Activated T-helper 17 cell treated with anti-CD3 and anti-CD28 coated beads, Interleukin-2, amount 50 U/mL, for 72 hours (primary cell): Measurements from ENCODE around the gene GLYR1. TPM values are rescaled to one million over a fixed set of nuclear protein-coding genes. Genes with fewer than 3 reads are reported as not detected.

Source experiments
- ATAC-seq: fragments of 150-1000 bp; cut with Tn5 transposase; replicated peaks from 2 replicates; pipeline ENCODE4 v1.10.0; 2021; ENCODE audit warnings: mild to moderate bottlenecking, moderate library complexity
- H3K27ac Mint-ChIP-seq: one replicate; pipeline ENCODE4 v1.8.0; 2022; ENCODE audit warnings: mixed read lengths
- H3K27me3 Mint-ChIP-seq: one replicate; pipeline ENCODE4 v1.8.0; 2022; ENCODE audit warnings: mixed read lengths
- H3K36me3 Mint-ChIP-seq: one replicate; pipeline ENCODE4 v1.8.0; 2022; ENCODE audit warnings: low read depth, mild to moderate bottlenecking, mixed read lengths
- H3K4me1 Mint-ChIP-seq: one replicate; pipeline ENCODE4 v1.8.0; 2022; ENCODE audit warnings: mixed read lengths
- H3K4me3 Mint-ChIP-seq: one replicate; pipeline ENCODE4 v1.8.0; 2022; ENCODE audit warnings: mild to moderate bottlenecking, mixed read lengths
- H3K9me3 Mint-ChIP-seq: one replicate; pipeline ENCODE4 v1.8.0; 2022; ENCODE audit warnings: mixed read lengths
- total RNA-seq, 2 donors: library from RNA; stranded (reverse); gene quantifications; one replicate each; pipeline ENCODE4 v1.2.3, GENCODE V29; 2022

The GLYR1 gene
- total RNA-seq, 2 donors from 2014 or later: 57.8 to 97.2 TPM

DNA sequence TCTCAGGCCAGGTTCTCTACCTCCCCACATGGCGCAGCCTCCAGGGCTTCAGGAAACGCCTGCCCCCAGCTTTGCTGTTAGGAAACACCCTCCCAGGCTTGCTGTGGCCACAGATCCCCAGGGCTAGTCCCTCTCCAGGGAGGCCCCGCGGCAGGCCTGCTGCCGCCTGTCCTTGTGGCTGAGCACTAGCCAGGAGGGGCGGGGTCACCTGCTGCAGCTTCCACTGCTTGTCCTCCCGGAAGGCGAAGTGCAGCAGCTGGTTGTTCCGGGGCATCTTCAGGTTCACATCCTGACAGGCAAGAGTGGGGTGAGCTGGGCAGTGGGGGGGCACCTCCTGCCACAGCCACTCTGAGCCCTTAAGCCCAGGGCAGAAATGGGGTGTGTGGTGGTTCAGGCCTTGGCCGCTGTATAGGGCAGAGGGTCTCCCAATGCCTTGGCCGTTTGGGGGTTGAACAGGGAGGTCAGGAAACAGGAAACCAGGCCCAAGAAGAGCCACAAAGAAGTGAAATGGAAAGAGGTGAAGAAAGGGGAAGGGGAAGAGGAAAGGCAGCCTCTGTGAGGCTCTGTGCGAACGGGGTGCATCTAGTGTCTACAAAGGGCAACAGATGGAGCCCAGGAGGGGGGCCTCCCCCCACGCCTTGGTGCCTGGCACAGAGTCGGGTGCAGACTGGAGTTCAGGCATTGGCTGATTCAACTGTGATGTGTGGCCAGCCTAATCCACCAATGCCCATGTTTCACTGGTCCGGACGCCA lies 46.6 kb downstream of the GLYR1 start:
- no peaks in the 10 kb centered on the region for H3K27me3 Mint-ChIP-seq
- peak overlapping the region; percentile 39 for H3K4me3 Mint-ChIP-seq
- H3K27ac Mint-ChIP-seq: no peak overlapping the region
- no peaks in the 10 kb centered on the region for H3K4me1 Mint-ChIP-seq
- H3K9me3 Mint-ChIP-seq: no peaks in the 10 kb centered on the region
- no peak for ATAC-seq
- H3K36me3 Mint-ChIP-seq: peaks cover 16% of the 10 kb centered on the region

DNA sequence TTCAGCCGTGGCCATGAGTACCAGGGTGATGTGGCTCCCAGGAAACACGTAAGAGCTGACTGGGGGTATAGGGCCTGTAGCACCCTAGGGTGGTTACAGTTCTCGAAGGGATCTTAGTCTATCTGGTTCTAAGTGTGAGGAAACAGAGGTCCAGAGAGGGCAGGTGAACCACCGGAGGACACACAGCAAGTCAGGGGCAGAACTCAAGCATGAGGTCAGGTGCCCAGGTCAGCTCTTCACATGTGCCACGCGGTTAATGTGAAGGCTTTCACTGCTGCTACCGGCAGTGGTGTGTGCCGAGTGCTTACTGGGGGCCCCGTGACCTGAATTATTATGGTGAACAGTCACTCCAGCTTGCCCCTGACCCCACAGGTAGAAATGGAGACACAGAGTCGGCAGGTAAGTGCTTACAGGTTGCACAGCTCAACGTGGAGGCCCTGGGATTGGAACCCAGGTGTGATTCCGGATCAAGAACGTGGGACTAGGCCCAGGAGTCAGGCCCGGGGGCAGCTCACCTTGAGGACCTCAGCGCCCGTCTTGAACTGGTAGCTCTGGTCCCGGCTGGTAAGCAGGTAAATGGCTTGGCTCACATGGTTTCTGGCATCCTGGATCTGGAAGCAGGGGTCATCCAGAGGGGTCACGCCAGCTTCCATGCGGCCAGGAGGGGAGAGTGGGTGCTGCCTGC lies 47.8 kb downstream of the GLYR1 start:
- H3K4me3 Mint-ChIP-seq: no peak overlapping the region
- ATAC-seq: no peak
- H3K4me1 Mint-ChIP-seq: no peaks in the 10 kb centered on the region
- H3K27me3 Mint-ChIP-seq: no peaks in the 10 kb centered on the region
- peaks cover 4% of the 10 kb centered on the region for H3K36me3 Mint-ChIP-seq
- no peaks in the 10 kb centered on the region for H3K9me3 Mint-ChIP-seq
- no peak overlapping the region for H3K27ac Mint-ChIP-seq

DNA sequence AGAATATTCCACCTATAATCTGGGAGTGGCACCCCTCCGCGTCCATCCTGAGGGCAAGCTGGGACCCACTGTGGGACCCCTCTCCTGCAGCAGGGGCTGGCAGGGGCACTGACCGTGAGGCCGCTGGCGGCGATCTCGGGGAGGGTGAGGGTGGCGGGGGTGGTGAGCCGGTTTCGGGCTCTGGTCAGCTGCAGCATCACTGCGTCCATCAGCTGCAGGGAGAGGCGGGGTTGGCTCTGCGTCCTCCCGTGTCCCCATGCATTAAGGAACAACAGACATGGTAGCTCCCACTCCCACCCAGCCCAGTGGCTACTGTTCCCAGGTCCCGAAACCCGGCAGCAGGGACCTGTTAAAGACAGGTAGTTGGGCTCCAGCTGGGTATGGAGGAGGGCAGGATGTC lies 48.6 kb downstream of the GLYR1 start:
- no peak for ATAC-seq
- Mint-ChIP-seq H3K4me3 (no peak overlapping the region), H3K27ac (no peak overlapping the region)

DNA sequence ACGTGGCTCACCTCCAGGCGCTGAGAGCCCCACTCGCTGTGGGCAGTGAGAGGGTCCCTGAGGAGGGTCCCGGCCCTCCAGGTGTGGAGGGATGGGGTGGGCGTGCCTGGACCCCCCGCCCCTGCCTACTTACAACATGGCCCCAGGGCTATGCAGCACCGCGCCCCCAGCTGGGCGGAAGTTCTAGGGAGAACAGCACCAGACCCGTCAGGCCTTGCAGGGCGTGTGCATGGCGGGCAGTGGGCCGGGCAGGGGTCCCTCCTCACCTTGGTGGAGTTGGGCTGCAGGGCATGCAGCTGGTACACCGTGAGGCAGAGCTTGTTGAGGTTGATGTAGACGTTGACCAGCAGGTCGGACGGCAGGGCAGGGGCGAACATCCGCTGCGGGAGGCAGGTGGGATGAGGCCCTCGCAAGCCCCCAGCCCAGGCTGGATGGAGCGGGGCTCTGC lies 49.3 kb downstream of the GLYR1 start:
- Mint-ChIP-seq H3K4me3 (no peak overlapping the region), H3K36me3 (no peaks in the 10 kb centered on the region), H3K27me3 (no peaks in the 10 kb centered on the region), H3K27ac (no peak overlapping the region), H3K4me1 (no peaks in the 10 kb centered on the region), H3K9me3 (no peaks in the 10 kb centered on the region)
- no peak for ATAC-seq

More for the DNA sequence above, 48.6 kb downstream of the GLYR1 start:
- H3K9me3 Mint-ChIP-seq: no peaks in the 10 kb centered on the region
- H3K36me3 Mint-ChIP-seq: no peaks in the 10 kb centered on the region
- no peaks in the 10 kb centered on the region for H3K27me3 Mint-ChIP-seq
- no peaks in the 10 kb centered on the region for H3K4me1 Mint-ChIP-seq

DNA sequence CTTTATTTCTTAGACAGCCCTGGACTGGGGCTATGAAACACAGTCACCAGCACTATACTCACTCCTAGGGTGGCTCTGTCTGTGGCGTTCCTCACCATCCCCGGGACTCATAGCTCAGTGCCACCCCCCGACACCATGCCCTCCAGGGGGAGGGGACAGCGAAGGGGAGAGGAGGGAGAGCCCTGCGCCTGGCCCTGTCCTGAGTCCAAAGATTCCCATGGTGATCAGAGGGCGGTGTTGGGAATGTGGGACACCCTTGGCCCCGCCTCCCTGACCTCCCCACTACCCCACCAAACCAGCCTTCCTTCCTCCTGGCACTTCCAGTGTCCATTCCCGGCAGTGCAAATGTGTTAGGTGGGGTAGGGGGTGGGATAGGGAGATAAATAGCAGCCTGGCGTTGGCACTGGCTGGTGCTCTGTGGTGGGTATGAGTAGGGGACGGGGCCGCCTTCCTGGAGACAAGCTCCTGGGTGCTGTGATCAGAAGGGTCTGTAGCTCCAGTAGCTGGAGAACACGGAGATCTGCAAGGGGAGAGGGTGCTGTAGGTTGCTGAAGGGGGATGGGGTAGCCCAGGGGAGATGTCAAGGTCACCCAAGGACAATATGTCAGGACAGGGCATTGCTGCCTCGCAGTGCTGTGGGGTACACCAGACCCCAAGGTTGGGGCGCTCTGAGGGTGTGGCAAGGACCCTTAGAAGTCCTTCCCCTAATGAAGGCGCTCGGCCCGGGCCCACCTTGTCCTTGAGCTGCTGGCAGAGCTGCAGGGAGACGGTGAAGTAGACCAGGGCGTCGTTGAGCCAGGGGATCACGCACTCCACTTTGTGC lies 49.9 kb downstream of the GLYR1 start:
- Mint-ChIP-seq H3K27me3 (no peaks in the 10 kb centered on the region), H3K27ac (no peak overlapping the region), H3K9me3 (no peaks in the 10 kb centered on the region), H3K4me1 (no peaks in the 10 kb centered on the region), H3K4me3 (no peak overlapping the region), H3K36me3 (no peaks in the 10 kb centered on the region)
- no peak for ATAC-seq

DNA sequence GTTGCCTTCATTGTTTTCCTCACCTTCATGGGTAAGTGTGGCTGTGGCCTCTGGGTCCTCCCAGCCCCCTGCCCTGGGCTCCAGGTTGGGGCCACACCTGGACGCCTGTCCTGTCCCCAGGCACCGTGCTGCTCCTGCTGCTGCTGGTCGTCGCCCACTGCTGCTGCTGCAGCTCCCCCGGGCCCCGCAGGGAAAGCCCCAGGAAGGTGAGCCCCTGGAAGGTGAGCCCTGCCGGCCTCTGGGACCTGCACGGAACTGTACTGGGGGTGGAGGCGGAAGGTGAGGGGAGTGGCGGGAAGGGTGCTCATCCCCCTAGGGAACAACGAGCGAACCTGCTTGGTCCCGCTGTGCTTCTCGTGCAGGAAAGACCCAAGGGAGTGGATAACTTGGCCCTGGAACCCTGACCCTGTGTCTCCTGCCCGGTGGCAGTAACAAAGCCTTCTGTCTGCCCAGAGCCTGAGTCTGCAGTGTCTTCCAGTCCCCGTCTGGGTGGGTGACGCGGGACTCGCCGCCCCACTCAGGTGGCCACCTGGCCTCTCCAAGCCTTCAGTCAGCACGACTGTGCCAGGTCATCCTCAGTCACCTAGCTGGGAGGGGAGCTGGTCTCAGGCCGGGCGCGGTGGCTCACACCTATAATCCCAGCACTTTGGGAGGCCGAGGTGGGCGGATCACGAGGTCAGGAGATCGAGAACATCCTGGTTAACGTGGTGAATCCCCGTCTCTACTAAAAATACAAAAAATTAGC lies 51.1 kb downstream of the GLYR1 start:
- no peak overlapping the region for H3K27ac Mint-ChIP-seq
- H3K27me3 Mint-ChIP-seq: no peaks in the 10 kb centered on the region
- no peaks in the 10 kb centered on the region for H3K9me3 Mint-ChIP-seq

DNA sequence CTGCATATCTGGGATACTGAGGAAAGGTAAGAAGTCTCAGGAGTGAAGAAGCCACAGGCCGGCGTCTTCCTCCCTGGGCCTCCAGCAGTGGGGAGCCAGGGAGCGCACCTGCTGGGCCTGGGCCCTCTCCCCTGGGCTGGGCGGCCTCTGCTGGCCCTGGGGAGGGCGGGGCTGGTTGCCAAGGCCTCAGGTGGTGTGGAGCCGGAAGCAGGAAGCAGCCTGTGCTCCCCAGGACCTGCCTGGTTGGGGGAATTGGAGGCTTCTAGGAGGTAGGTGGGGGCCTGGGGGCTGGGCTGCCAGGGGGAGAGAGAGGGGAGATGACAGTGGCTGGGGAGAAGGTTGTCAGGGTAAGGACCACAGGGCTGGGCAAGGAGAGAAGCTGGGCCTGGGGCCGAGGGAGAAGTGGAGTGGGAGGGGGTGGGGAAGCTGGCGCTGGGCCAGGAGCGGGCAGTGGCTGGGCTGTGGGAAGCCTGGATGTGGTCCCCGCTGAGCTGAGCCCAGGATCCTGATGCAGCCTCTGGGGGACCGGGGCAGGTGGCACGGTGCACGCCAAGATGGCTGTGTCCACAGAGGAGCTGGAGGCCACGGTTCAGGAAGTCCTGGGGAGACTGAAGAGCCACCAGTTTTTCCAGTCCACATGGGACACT lies 51.8 kb downstream of the GLYR1 start, which contains the start of gene SMIM22:
Gene SMIM22, plus strand, starts transcription at position 189 of the 647 bp plus-strand sequence. Its CDS starts 366 bp downstream, at position 555.
- H3K9me3 Mint-ChIP-seq: no peaks in the 10 kb centered on the region
- ATAC-seq: no peak
- H3K27me3 Mint-ChIP-seq: no peaks in the 10 kb centered on the region
- H3K4me1 Mint-ChIP-seq: no peaks in the 10 kb centered on the region
- no peak within 1 kb of the TSS for H3K27ac Mint-ChIP-seq
- no peaks in the 10 kb centered on the region for H3K36me3 Mint-ChIP-seq
- no peak within 1 kb of the TSS for H3K4me3 Mint-ChIP-seq

More for the DNA sequence above, 51.1 kb downstream of the GLYR1 start:
- Mint-ChIP-seq H3K4me1 (no peaks in the 10 kb centered on the region), H3K36me3 (no peaks in the 10 kb centered on the region), H3K4me3 (no peak overlapping the region)
- ATAC-seq: no peak

DNA sequence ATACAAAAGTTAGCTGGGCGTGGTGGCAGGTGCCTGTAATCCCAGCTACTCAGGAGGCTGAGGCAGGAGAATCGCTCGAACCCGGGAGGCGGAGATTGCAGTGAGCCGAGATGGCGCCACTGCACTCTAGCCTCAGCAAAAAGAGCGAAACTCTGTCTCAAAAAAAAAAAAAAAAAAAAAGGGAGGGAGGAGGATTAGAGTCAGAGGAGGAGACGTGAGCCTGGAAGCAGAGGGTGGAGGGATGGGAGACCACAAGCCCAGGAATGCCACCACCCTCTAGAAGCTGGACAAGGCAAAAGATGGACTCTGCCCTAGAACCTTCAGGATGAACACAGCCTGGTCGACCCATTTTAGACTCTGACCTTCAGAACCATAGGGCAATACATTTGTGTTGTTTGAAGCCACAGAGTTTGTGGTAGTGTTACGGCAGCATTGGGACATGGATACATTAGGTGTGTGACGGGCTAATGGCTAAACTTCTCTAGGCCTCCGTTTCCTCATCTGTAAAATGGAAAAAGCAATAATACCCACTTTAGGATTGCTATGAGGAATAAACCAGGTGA lies 54.1 kb downstream of the GLYR1 start:
- H3K27me3 Mint-ChIP-seq: no peaks in the 10 kb centered on the region
- no peaks in the 10 kb centered on the region for H3K4me1 Mint-ChIP-seq
- H3K4me3 Mint-ChIP-seq: no peak overlapping the region
- H3K27ac Mint-ChIP-seq: no peak overlapping the region
- no peaks in the 10 kb centered on the region for H3K36me3 Mint-ChIP-seq
- ATAC-seq: no peak
- H3K9me3 Mint-ChIP-seq: no peaks in the 10 kb centered on the region

DNA sequence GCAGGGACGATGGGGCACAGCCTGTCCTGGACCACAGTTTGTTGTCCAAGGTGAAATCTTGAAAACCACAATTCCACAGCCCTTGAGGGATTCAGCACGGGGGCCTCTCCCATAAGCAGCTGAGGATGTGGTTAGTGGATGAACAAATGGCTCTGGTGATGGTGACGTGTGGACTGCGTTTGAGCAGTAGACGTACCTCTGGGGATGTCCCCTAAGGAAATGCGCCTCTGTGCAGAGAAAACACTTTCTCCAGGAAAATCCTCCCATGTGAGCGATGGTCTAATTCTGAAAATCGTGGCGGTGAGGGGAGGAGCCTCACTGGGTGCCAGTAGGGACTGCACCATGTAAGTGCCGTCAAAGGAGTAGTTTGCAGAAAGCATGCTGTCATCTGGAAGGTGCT lies 56.2 kb downstream of the GLYR1 start:
- Mint-ChIP-seq H3K27me3 (no peaks in the 10 kb centered on the region), H3K4me3 (no peak overlapping the region), H3K27ac (no peak overlapping the region), H3K4me1 (no peaks in the 10 kb centered on the region), H3K36me3 (no peaks in the 10 kb centered on the region), H3K9me3 (no peaks in the 10 kb centered on the region)
- peak; percentile 83 for ATAC-seq

DNA sequence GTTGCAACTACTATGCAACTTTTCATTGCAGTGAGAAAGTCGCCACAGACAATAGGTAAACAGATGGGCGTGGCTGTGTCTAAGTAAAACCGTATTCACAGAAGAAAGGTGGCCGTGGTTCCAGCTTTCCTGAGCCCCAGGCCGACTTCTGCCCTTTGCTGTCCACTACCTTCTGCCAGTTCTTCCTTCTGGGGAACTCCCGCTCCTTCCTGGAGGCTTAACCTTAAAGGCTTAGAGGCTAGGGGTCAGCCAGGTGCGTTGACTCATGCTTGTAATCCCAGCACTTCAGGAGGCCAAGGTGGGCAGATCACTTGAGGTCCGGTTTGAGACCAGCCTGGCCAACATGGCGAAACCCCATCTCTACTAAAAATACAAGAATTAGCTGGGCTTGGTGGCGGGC lies 56.8 kb downstream of the GLYR1 start:
- no peaks in the 10 kb centered on the region for H3K27me3 Mint-ChIP-seq
- H3K9me3 Mint-ChIP-seq: no peaks in the 10 kb centered on the region
- H3K4me1 Mint-ChIP-seq: no peaks in the 10 kb centered on the region
- ATAC-seq: no peak
- H3K27ac Mint-ChIP-seq: no peak overlapping the region
- no peak overlapping the region for H3K4me3 Mint-ChIP-seq
- no peaks in the 10 kb centered on the region for H3K36me3 Mint-ChIP-seq

DNA sequence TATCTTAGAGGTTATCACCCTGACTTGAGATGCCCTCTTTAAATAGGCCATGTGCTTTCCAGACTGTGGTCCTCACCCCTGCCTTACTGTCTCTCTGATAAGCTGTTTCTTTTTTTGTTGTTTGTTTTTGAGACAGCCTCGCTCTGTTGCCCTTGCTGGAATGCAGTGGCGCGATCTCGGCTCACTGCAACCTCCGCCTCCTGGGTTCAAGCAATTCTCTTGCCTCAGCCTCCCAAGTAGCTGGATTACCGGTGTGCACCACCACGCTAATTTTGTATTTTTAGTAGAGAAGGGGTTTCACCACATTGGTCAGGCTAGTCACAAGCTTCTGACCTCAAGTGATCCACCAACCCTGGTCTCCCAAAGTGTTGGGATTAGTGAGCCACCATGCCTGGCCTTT lies 58.2 kb downstream of the GLYR1 start:
- H3K36me3 Mint-ChIP-seq: no peaks in the 10 kb centered on the region
- H3K9me3 Mint-ChIP-seq: no peaks in the 10 kb centered on the region
- ATAC-seq: no peak
- no peaks in the 10 kb centered on the region for H3K27me3 Mint-ChIP-seq
- no peak overlapping the region for H3K4me3 Mint-ChIP-seq
- no peak overlapping the region for H3K27ac Mint-ChIP-seq
- H3K4me1 Mint-ChIP-seq: no peaks in the 10 kb centered on the region

DNA sequence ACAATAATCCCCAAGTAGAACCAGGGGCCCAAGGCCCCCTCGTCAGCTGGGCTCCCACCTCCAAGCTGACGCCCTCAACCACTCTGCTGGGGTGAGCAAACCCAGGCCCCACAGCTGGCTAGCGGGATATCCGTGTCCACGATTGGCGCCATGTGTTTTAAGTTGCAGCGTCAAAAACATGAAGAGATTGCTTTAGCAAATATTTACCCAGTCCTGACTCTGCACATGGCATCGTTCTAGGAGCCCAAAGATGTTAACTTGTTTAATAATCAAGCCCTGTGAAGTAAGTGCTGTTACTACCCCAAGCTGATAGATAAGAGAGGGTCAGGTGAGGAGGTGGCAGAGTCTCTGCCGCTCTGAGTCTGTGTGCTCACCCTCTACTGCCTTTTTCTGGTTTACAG lies 58.6 kb downstream of the GLYR1 start:
- no peaks in the 10 kb centered on the region for H3K4me1 Mint-ChIP-seq
- H3K36me3 Mint-ChIP-seq: no peaks in the 10 kb centered on the region
- no peaks in the 10 kb centered on the region for H3K9me3 Mint-ChIP-seq
- no peak for ATAC-seq
- no peak overlapping the region for H3K27ac Mint-ChIP-seq
- no peak overlapping the region for H3K4me3 Mint-ChIP-seq
- H3K27me3 Mint-ChIP-seq: no peaks in the 10 kb centered on the region

DNA sequence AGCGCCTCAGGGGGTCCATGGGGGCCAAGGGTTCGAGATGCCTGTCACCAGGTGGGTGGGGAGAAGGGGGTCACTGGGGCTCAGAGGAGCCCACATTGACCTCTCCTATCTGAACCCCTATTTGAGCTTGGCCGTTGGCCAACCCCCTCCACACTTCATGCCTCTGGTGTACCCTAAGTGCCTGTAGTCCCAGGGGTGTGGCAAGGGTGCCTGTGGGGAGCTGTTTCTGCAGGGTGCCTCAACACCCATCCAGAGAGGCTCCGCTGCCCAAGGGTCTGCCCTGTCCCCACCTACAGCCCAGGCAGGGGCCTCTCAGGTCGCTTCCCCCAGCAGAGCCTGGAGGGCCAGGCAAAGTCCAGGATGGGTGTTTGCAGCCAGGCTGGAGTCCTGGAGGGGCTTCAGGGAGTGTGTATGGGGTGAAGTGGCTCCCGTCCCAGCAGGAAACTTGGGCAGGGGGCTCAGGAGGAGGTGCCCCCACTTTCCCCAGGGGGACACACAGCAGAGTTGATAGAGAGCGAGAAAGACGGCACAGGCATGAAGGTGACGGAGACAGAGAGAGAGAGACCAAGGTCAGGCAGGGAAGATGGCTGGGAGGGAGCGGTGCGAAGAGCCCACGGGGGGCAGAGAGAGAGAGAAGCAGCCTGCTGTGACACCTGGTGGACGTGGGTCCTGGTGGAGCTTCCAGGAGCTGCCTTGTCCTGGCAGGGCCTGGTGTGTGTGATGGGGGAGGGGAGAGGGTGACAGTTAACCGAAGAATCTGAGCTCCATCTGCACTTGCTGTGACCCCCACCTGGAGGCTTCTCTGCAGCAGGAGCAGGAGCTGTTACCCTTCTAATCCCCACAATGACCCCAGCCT lies 59.2 kb downstream of the GLYR1 start, which contains the start of gene SEPTIN12:
Gene SEPTIN12, minus strand, starts transcription at position 719 of the 856 bp plus-strand sequence. Its CDS starts 700 bp downstream, at position 19.
- Mint-ChIP-seq H3K27ac (no peak within 1 kb of the TSS), H3K27me3 (no peaks in the 10 kb centered on the region), H3K36me3 (no peaks in the 10 kb centered on the region), H3K4me1 (no peaks in the 10 kb centered on the region), H3K4me3 (no peak within 1 kb of the TSS), H3K9me3 (no peaks in the 10 kb centered on the region)
- no peak for ATAC-seq
